Measurements from ENCODE around the gene NEBL.

The NEBL gene

DNA sequence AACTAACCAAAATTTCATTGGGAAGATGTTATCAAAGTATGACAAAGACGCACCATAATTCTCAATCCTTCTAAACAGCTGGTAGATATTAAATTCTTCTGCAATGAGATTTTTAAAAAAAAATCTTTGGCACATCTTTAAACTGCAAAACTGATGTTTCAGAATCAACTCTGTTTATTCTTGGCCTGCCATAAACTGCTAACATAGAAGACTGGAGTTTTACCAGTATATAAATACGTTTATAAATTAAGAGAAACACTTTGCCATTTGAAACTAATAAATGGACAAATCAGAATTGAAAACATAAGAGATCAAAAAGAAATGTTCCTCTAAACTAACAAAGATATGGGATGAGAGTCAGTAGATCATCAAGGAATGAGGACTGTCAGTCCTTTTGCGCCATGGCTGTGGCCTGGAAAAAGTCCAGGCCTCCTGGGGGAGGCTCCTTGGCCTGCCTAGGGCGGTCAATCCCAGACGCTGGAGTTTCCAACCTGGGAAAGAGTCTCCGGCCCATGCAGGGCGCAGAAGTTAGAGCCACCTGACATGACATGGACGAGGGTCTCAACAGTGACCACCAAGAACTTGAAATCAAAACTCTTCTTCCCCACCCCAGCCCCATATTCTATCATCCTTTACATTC is 34.2 kb upstream of the NEBL start:
- H3K4me3 ChIP-seq (ENCODE audit: low read length in 2 of 2): no peak overlapping the region
- H3K36me3 ChIP-seq (ENCODE audit: control insufficient read depth in 2 of 2, insufficient read depth in 2 of 2, low read length in 2 of 2): no peaks in the 10 kb centered on the region
- no peak overlapping the region for H3K27ac ChIP-seq (ENCODE audit: low read length)
- no peaks in the 10 kb centered on the region for H3K4me1 ChIP-seq (ENCODE audit: control insufficient read depth, insufficient read depth, low read length)
- H3K27me3 ChIP-seq (ENCODE audit: control insufficient read depth in 1 of 2, insufficient read depth in 2 of 2, low read length in 2 of 2): no peaks in the 10 kb centered on the region
- no peak overlapping the region for H3K9ac ChIP-seq (ENCODE audit: low read length in 2 of 2)
- H3K9me3 ChIP-seq (ENCODE audit: control insufficient read depth in 2 of 2, low read length in 2 of 2): no peaks in the 10 kb centered on the region

DNA sequence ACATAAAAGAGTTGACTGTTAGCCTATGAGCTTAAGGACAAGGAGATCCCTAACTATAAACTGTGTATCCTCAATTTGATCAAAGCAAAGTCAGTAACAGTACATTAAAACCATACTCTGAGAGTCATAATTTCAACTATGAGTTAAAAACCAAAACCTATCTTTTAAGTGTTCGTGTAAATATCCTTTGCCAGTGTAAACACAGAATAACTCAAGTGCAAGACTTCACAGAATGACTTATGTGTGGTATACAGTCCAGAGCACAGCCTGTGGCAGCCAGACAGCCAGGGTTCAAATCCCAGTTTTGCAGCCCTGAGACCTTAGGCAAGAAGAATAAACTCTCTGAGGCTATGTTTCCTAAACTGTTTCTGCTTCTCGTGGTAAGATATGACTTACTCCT is 30.3 kb upstream of the NEBL start:
- H3K27ac ChIP-seq (ENCODE audit: low read length): no peak overlapping the region
- no peaks in the 10 kb centered on the region for H3K4me1 ChIP-seq (ENCODE audit: control insufficient read depth, insufficient read depth, low read length)
- H3K36me3 ChIP-seq (ENCODE audit: control insufficient read depth in 2 of 2, insufficient read depth in 2 of 2, low read length in 2 of 2): no peaks in the 10 kb centered on the region
- no peak overlapping the region for H3K4me3 ChIP-seq (ENCODE audit: low read length in 2 of 2)
- H3K27me3 ChIP-seq (ENCODE audit: control insufficient read depth in 1 of 2, insufficient read depth in 2 of 2, low read length in 2 of 2): no peaks in the 10 kb centered on the region
- H3K9me3 ChIP-seq (ENCODE audit: control insufficient read depth in 2 of 2, low read length in 2 of 2): no peaks in the 10 kb centered on the region
- H3K9ac ChIP-seq (ENCODE audit: low read length in 2 of 2): no peak overlapping the region

DNA sequence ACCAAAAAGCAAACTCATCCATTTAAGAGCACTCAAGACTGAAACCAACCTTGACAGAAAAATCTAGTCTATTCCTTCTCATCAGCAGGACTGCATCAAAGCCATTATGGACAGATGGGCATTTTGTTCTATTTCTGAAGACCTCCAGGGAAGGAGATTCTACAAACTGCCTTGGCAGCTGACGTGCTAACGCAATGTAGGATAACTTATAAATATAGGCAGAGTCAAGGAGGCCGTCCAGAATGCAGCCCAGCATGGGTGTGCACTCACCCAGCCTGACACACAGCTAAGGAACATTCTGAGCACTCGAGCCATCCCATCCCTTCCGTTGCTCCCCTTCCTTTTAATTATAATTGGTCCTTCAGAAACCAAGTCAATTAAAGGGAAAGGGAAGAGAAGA is 25.3 kb upstream of the NEBL start:
- H3K9me3 ChIP-seq (ENCODE audit: control insufficient read depth in 2 of 2, low read length in 2 of 2): no peaks in the 10 kb centered on the region
- no peak overlapping the region for H3K27ac ChIP-seq (ENCODE audit: low read length)
- H3K27me3 ChIP-seq (ENCODE audit: control insufficient read depth in 1 of 2, insufficient read depth in 2 of 2, low read length in 2 of 2): no peaks in the 10 kb centered on the region

DNA sequence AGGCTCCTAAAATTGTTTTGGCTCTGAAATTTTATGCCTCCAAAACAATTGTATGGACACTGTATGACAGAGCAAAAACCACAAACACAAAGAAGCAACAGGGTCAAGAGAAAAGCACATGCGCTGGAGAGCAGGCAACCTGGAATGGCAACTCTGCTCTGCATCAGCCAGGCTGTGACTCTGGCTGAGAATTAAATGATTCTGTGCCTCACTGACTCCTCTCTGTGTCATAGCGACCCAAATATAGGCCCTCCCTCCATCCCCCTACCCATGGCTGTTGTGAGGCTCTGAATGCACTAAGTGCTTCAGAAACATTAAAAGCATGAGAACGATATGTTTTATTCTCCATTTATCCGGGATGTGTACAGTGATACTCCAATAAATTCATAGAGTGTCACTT is 24.9 kb upstream of the NEBL start:
- no peaks in the 10 kb centered on the region for H3K9me3 ChIP-seq (ENCODE audit: control insufficient read depth in 2 of 2, low read length in 2 of 2)
- no peaks in the 10 kb centered on the region for H3K36me3 ChIP-seq (ENCODE audit: control insufficient read depth in 2 of 2, insufficient read depth in 2 of 2, low read length in 2 of 2)
- no peaks in the 10 kb centered on the region for H3K4me1 ChIP-seq (ENCODE audit: control insufficient read depth, insufficient read depth, low read length)
- H3K27me3 ChIP-seq (ENCODE audit: control insufficient read depth in 1 of 2, insufficient read depth in 2 of 2, low read length in 2 of 2): no peaks in the 10 kb centered on the region
- no peak overlapping the region for H3K9ac ChIP-seq (ENCODE audit: low read length in 2 of 2)
- H3K27ac ChIP-seq (ENCODE audit: low read length): no peak overlapping the region
- no peak overlapping the region for H3K4me3 ChIP-seq (ENCODE audit: low read length in 2 of 2)

More for the DNA sequence above, 25.3 kb upstream of the NEBL start:
- no peak overlapping the region for H3K4me3 ChIP-seq (ENCODE audit: low read length in 2 of 2)
- no peak overlapping the region for H3K9ac ChIP-seq (ENCODE audit: low read length in 2 of 2)
- no peaks in the 10 kb centered on the region for H3K4me1 ChIP-seq (ENCODE audit: control insufficient read depth, insufficient read depth, low read length)
- H3K36me3 ChIP-seq (ENCODE audit: control insufficient read depth in 2 of 2, insufficient read depth in 2 of 2, low read length in 2 of 2): no peaks in the 10 kb centered on the region

DNA sequence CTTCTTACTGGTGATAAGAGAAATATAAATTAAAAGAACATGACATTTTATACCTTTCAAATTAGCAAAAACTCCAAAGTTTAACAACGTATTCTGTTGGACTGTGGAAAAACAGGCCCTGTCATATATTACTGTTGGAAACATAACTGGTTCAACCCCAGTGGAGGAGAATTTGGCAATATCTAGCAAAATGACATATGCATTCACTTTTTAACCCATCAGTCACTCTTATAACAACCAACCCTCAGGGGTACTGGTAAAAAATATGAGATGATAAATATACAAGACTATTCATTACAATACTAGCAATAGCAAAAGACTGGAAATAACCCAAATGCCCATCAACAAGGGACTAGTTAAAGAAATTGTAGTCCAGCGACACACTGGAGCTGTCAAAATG is 22.9 kb upstream of the NEBL start:
- no peak overlapping the region for H3K4me3 ChIP-seq (ENCODE audit: low read length in 2 of 2)
- no peaks in the 10 kb centered on the region for H3K9me3 ChIP-seq (ENCODE audit: control insufficient read depth in 2 of 2, low read length in 2 of 2)
- H3K27me3 ChIP-seq (ENCODE audit: control insufficient read depth in 1 of 2, insufficient read depth in 2 of 2, low read length in 2 of 2): no peaks in the 10 kb centered on the region
- H3K9ac ChIP-seq (ENCODE audit: low read length in 2 of 2): no peak overlapping the region
- no peaks in the 10 kb centered on the region for H3K4me1 ChIP-seq (ENCODE audit: control insufficient read depth, insufficient read depth, low read length)
- H3K36me3 ChIP-seq (ENCODE audit: control insufficient read depth in 2 of 2, insufficient read depth in 2 of 2, low read length in 2 of 2): no peaks in the 10 kb centered on the region
- H3K27ac ChIP-seq (ENCODE audit: low read length): no peak overlapping the region

DNA sequence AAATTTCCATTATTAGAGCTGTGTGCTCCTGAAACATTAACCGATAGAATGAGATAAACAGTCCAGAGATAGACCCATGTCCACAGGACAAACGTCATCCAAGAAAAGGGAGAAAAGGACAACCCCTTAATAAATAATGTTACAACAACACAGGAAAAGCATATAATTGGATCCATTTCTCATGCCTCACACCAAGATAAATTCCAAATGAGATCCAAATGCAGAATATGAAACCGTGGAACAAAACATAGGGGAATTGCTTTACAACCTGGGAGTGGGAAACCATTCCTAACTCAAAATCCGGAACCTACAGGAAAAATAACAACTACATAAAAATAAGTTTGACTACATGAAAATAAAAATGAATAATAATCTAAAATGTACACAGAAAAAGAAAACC is 22.4 kb upstream of the NEBL start:
- no peak overlapping the region for H3K27ac ChIP-seq (ENCODE audit: low read length)
- no peaks in the 10 kb centered on the region for H3K4me1 ChIP-seq (ENCODE audit: control insufficient read depth, insufficient read depth, low read length)
- H3K9me3 ChIP-seq (ENCODE audit: control insufficient read depth in 2 of 2, low read length in 2 of 2): no peaks in the 10 kb centered on the region
- no peak overlapping the region for H3K9ac ChIP-seq (ENCODE audit: low read length in 2 of 2)
- H3K27me3 ChIP-seq (ENCODE audit: control insufficient read depth in 1 of 2, insufficient read depth in 2 of 2, low read length in 2 of 2): no peaks in the 10 kb centered on the region
- H3K36me3 ChIP-seq (ENCODE audit: control insufficient read depth in 2 of 2, insufficient read depth in 2 of 2, low read length in 2 of 2): no peaks in the 10 kb centered on the region
- H3K4me3 ChIP-seq (ENCODE audit: low read length in 2 of 2): no peak overlapping the region

DNA sequence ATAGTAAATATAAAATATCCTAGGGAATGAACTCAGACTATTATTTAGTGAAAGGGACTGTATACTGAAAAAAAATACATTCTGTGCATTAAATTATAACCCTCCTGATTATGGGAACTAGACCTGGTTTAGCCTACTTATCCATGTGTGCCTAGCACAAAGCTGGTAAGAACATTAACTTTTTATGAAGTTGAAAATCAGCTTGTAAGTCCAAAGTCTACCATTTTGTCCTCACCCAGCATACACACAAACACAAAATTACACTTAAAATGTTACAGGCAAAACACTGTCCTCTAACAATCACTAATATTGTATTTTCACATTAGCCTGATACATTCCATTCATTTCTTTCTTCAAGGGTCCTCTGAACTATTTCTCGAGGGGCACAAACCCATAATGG is 19.9 kb upstream of the NEBL start:
- Histone ChIP-seq H3K27me3 (ENCODE audit: control insufficient read depth in 1 of 2, insufficient read depth in 2 of 2, low read length in 2 of 2) (no peaks in the 10 kb centered on the region), H3K27ac (ENCODE audit: low read length) (no peak overlapping the region), H3K4me3 (ENCODE audit: low read length in 2 of 2) (no peak overlapping the region), H3K36me3 (ENCODE audit: control insufficient read depth in 2 of 2, insufficient read depth in 2 of 2, low read length in 2 of 2) (no peaks in the 10 kb centered on the region), H3K4me1 (ENCODE audit: control insufficient read depth, insufficient read depth, low read length) (no peaks in the 10 kb centered on the region), H3K9me3 (ENCODE audit: control insufficient read depth in 2 of 2, low read length in 2 of 2) (no peaks in the 10 kb centered on the region), H3K9ac (ENCODE audit: low read length in 2 of 2) (no peak overlapping the region)

DNA sequence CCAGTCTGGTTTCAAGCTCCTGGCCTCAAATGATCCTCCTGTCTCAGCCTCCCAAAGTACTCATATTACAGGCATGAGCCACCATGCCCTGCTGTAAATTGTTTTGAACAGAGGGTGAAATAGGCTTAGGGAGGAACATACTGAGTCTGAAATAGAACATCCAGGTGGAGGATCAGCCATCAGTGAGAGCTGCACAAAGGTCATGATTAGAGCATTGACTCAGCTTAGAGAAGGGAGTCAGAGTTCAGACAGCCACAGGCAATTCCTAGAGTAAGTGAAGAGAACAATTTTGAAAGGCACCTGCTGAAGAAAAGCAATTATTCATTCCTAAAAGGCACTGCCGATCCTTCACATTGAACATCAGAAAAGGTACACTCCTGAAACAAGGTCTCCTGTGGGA is 15.9 kb upstream of the NEBL start:
- H3K36me3 ChIP-seq (ENCODE audit: control insufficient read depth in 2 of 2, insufficient read depth in 2 of 2, low read length in 2 of 2): no peaks in the 10 kb centered on the region
- no peak overlapping the region for H3K9ac ChIP-seq (ENCODE audit: low read length in 2 of 2)
- H3K4me1 ChIP-seq (ENCODE audit: control insufficient read depth, insufficient read depth, low read length): no peaks in the 10 kb centered on the region
- no peaks in the 10 kb centered on the region for H3K27me3 ChIP-seq (ENCODE audit: control insufficient read depth in 1 of 2, insufficient read depth in 2 of 2, low read length in 2 of 2)
- no peak overlapping the region for H3K4me3 ChIP-seq (ENCODE audit: low read length in 2 of 2)
- no peaks in the 10 kb centered on the region for H3K9me3 ChIP-seq (ENCODE audit: control insufficient read depth in 2 of 2, low read length in 2 of 2)
- no peak overlapping the region for H3K27ac ChIP-seq (ENCODE audit: low read length)

DNA sequence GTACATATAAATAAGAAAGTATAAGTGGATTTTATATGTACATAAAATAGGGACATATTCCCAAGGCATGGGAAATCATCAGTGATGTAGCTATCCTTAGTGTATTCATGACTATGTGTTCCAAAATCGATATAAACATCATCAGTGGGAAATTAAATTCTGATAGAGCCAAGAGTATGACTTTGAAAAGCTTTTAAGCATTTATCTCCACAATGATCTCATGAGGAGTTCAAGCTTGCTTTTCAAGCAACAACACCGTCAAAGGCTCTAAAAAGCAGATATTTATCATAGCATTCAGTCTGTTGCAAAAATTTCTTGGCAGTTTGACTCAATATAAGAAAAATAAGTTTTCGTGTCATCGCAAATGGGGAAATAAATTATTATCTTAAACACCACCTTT is 14.5 kb upstream of the NEBL start:
- Histone ChIP-seq H3K9me3 (ENCODE audit: control insufficient read depth in 2 of 2, low read length in 2 of 2) (no peaks in the 10 kb centered on the region), H3K36me3 (ENCODE audit: control insufficient read depth in 2 of 2, insufficient read depth in 2 of 2, low read length in 2 of 2) (no peaks in the 10 kb centered on the region), H3K27me3 (ENCODE audit: control insufficient read depth in 1 of 2, insufficient read depth in 2 of 2, low read length in 2 of 2) (no peaks in the 10 kb centered on the region), H3K9ac (ENCODE audit: low read length in 2 of 2) (no peak overlapping the region), H3K4me3 (ENCODE audit: low read length in 2 of 2) (no peak overlapping the region), H3K4me1 (ENCODE audit: control insufficient read depth, insufficient read depth, low read length) (no peaks in the 10 kb centered on the region), H3K27ac (ENCODE audit: low read length) (no peak overlapping the region)

DNA sequence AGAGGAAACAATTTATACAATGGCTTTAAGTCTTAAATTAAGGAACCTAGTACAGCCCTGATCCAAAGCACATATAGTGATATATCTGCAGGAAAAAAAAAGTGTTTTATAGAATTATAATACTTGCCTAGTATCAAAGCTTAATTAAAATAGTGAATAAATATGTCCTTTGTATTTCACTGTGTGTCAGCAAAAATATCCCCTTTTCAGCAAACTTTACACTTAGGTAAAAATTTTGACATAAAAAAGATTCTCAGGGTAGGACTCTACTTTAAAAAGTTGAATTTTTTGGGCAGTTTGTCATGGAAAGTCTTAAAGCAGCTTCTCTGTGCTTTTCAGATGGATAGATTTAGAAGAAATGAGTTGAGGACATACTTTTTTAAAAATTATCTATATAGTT is 12.7 kb upstream of the NEBL start:
- no peak overlapping the region for H3K27ac ChIP-seq (ENCODE audit: low read length)
- H3K36me3 ChIP-seq (ENCODE audit: control insufficient read depth in 2 of 2, insufficient read depth in 2 of 2, low read length in 2 of 2): no peaks in the 10 kb centered on the region
- no peaks in the 10 kb centered on the region for H3K27me3 ChIP-seq (ENCODE audit: control insufficient read depth in 1 of 2, insufficient read depth in 2 of 2, low read length in 2 of 2)
- H3K4me1 ChIP-seq (ENCODE audit: control insufficient read depth, insufficient read depth, low read length): no peaks in the 10 kb centered on the region
- H3K9ac ChIP-seq (ENCODE audit: low read length in 2 of 2): no peak overlapping the region
- H3K9me3 ChIP-seq (ENCODE audit: control insufficient read depth in 2 of 2, low read length in 2 of 2): no peaks in the 10 kb centered on the region
- no peak overlapping the region for H3K4me3 ChIP-seq (ENCODE audit: low read length in 2 of 2)

DNA sequence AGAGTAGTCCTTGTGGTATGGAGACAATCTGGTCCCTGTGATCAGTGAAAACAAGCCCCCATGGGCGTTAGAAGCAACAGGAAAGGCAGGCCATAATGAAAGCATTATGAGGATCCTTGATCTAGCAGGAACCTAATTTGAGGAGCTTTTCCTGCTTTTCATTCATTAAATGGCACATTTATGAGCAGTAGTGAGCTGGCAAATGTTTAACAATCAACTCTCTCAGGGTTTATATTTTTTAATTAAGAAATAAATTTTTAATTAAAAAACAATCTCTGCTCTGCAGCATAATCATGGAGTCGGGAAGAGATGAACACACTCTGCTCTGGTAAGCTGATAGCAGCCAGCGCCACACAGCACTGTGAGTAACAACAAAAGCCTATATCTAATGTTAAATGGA is 11.3 kb upstream of the NEBL start:
- H3K36me3 ChIP-seq (ENCODE audit: control insufficient read depth in 2 of 2, insufficient read depth in 2 of 2, low read length in 2 of 2): no peaks in the 10 kb centered on the region
- H3K9me3 ChIP-seq (ENCODE audit: control insufficient read depth in 2 of 2, low read length in 2 of 2): no peaks in the 10 kb centered on the region
- H3K27me3 ChIP-seq (ENCODE audit: control insufficient read depth in 1 of 2, insufficient read depth in 2 of 2, low read length in 2 of 2): no peaks in the 10 kb centered on the region
- no peak overlapping the region for H3K27ac ChIP-seq (ENCODE audit: low read length)
- no peak overlapping the region for H3K9ac ChIP-seq (ENCODE audit: low read length in 2 of 2)
- H3K4me1 ChIP-seq (ENCODE audit: control insufficient read depth, insufficient read depth, low read length): no peaks in the 10 kb centered on the region
- no peak overlapping the region for H3K4me3 ChIP-seq (ENCODE audit: low read length in 2 of 2)

All from stomach smooth muscle (tissue), 2 donors.